CD14-positive monocyte (primary cell): ENCODE measurements around the gene ST7. TPM values are rescaled to one million over a fixed set of nuclear protein-coding genes. Genes with fewer than 3 reads are reported as not detected.

Experiments
- DNase-seq, 3 donors: peaks; one replicate each; pipeline ENCODE4 v3.0.0-alpha.2; 2011 to 2022
- H2AFZ ChIP-seq: 2 replicates; pipeline ENCODE4 v1.6.0; 2012; ENCODE audit warnings: mild to moderate bottlenecking, low read depth, low read length, inconsistent platforms; ENCODE audit not compliant: insufficient read depth, poor library complexity, severe bottlenecking
- H3K27ac ChIP-seq, 2 donors: 1 replicate in 1 of 2; 2 replicates in 1 of 2; pipeline ENCODE4 v1.5.1; 2012 to 2013; ENCODE audit warnings: low read length in 2 of 2, control low read depth in 1 of 2, inconsistent platforms in 1 of 2, low read depth in 1 of 2, mild to moderate bottlenecking in 1 of 2
- H3K27me3 ChIP-seq, 2 donors: one replicate each; pipeline versions ENCODE4 v1.6.0 to v1.6.1; 2011 to 2013; ENCODE audit warnings: low read length in 2 of 2; ENCODE audit not compliant: control insufficient read depth in 2 of 2, insufficient read depth in 2 of 2
- H3K36me3 ChIP-seq, 2 donors: replicated peaks in 1 of 2; 1 replicate in 1 of 2; 2 replicates in 1 of 2; pipeline versions ENCODE4 v1.5.1 to v1.6.1; 2012 to 2013; ENCODE audit warnings: low read length in 2 of 2, control low read depth in 1 of 2, inconsistent platforms in 1 of 2, mild to moderate bottlenecking in 1 of 2; ENCODE audit not compliant: insufficient read depth in 2 of 2, control insufficient read depth in 1 of 2
- H3K4me1 ChIP-seq, 2 donors: 1 replicate in 1 of 2; 2 replicates in 1 of 2; pipeline versions ENCODE4 v1.5.1 to v1.6.1; 2012 to 2013; ENCODE audit warnings: low read length in 2 of 2, control low read depth in 1 of 2, inconsistent platforms in 1 of 2, mild to moderate bottlenecking in 1 of 2, moderate library complexity in 1 of 2; ENCODE audit not compliant: insufficient read depth in 2 of 2, control insufficient read depth in 1 of 2
- H3K4me2 ChIP-seq: replicated peaks from 2 replicates; pipeline ENCODE3; 2012; ENCODE audit warnings: low read length, moderate library complexity, mild to moderate bottlenecking; ENCODE audit not compliant: poor library complexity, severe bottlenecking; ENCODE audit errors: extremely low read depth
- H3K4me3 ChIP-seq, 3 experiments: fragments of 200-600 bp in 1 of 3; sonication (generic) in 1 of 3; replicated peaks in 1 of 3; 1 replicate in 2 of 3; 2 replicates in 1 of 3; pipeline ENCODE4 v1.5.1; 2011 to 2013; ENCODE audit warnings: low read length in 3 of 3, mild to moderate bottlenecking in 3 of 3, control low read depth in 2 of 3, low read depth in 2 of 3, inconsistent platforms in 1 of 3, moderate library complexity in 1 of 3
- H3K79me2 ChIP-seq: 2 replicates; pipeline ENCODE4 v1.6.0; 2012; ENCODE audit warnings: mild to moderate bottlenecking, control low read depth, inconsistent platforms, low read length, moderate library complexity; ENCODE audit not compliant: insufficient read depth
- H3K9ac ChIP-seq: 2 replicates; pipeline ENCODE4 v1.6.0; 2017; ENCODE audit warnings: low read length, mild to moderate bottlenecking; ENCODE audit not compliant: insufficient read depth, poor library complexity, severe bottlenecking
- H3K9me3 ChIP-seq, 2 donors: replicated peaks in 1 of 2; 1 replicate in 1 of 2; 2 replicates in 1 of 2; pipeline versions ENCODE4 v1.5.1 to v1.6.1; 2012 to 2013; ENCODE audit warnings: low read length in 2 of 2, control low read depth in 1 of 2; ENCODE audit not compliant: control insufficient read depth in 1 of 2, insufficient read depth in 1 of 2
- H4K20me1 ChIP-seq: 2 replicates; pipeline ENCODE4 v1.6.0; 2012; ENCODE audit warnings: mild to moderate bottlenecking, low read length, control low read depth, moderate library complexity; ENCODE audit not compliant: insufficient read depth
- H3K27ac Mint-ChIP-seq, 7 donors: one replicate each; pipeline ENCODE4 v1.8.0; 2020; ENCODE audit warnings: mild to moderate bottlenecking in 7 of 7, mixed read lengths in 7 of 7, moderate library complexity in 6 of 7, inconsistent platforms in 2 of 7
- H3K27me3 Mint-ChIP-seq, 3 donors: one replicate each; pipeline ENCODE4 v1.8.0; 2021 to 2022; ENCODE audit warnings: low read depth in 3 of 3, mild to moderate bottlenecking in 3 of 3, mixed read lengths in 3 of 3, moderate library complexity in 3 of 3, inconsistent platforms in 1 of 3
- H3K36me3 Mint-ChIP-seq, 2 donors: one replicate each; pipeline ENCODE4 v1.8.0; 2020; ENCODE audit warnings: mixed read lengths in 2 of 2, inconsistent platforms in 1 of 2, mild to moderate bottlenecking in 1 of 2
- H3K4me1 Mint-ChIP-seq: one replicate; pipeline ENCODE4 v1.8.0; 2020; ENCODE audit warnings: mild to moderate bottlenecking, mixed read lengths
- H3K4me3 Mint-ChIP-seq, 2 donors: one replicate each; pipeline ENCODE4 v1.8.0; 2020; ENCODE audit warnings: mild to moderate bottlenecking in 2 of 2, mixed read lengths in 2 of 2, moderate library complexity in 1 of 2
- H3K9me3 Mint-ChIP-seq, 7 donors: one replicate each; pipeline ENCODE4 v1.8.0; 2020 to 2022; ENCODE audit warnings: mixed read lengths in 7 of 7, mild to moderate bottlenecking in 6 of 7, moderate library complexity in 6 of 7, inconsistent platforms in 2 of 7
- WGBS: methylation state at CpG from one replicate; pipeline ENCODE4 v1.1.5; 2013; ENCODE audit warnings: missing lambda C conversion rate; ENCODE audit not compliant: insufficient coverage; 5-methylcytosine and 5-hydroxymethylcytosine counted together
- intact Hi-C, 2 donors: fragments of 100-400 bp; cut with micrococcal nuclease; formaldehyde crosslinking; loops; one replicate each; pipeline versions ENCODE4 v1.15.0 to v1.15.1; 2023
- polyA plus RNA-seq, 3 donors: library from polyadenylated mRNA; depleted of rRNA in 1 of 3; unstranded in 2 of 3; stranded (reverse) in 1 of 3; fragments of 300-500 nt in 2 of 3; fragments of >200 nt in 1 of 3; fragmentation: Illumina TruSeq in 2 of 3; gene quantifications; 1 replicate in 2 of 3; 2 replicates in 1 of 3; pipeline ENCODE4 v1.2.3, GENCODE V29; 2012 to 2021
- TF ChIP-seq, protein P1 (sequence below): fragments of 200-600 bp; IDR thresholded peaks from one replicate; pipeline ENCODE4 v1.8.0; 2022; ENCODE audit warnings: antibody characterized with exemption, mild to moderate bottlenecking

ST7 gene
- polyA plus RNA-seq, 3 donors, result 3.6 to 5.5 (median 4.1) TPM

- H3K4me3 Mint-ChIP-seq, result no peak overlapping the region
- no peaks in the 10 kb centered on the region for H3K36me3 ChIP-seq
- H3K9ac ChIP-seq, result no peak overlapping the region
- peaks cover 53% of the 10 kb centered on the region for H3K4me1 Mint-ChIP-seq
- peaks cover 6% of the 10 kb centered on the region for H3K79me2 ChIP-seq
- H3K36me3 Mint-ChIP-seq, result no peaks in the 10 kb centered on the region
- no peak overlapping the region for H3K27ac ChIP-seq
- H3K4me2 ChIP-seq, result no peak overlapping the region
- no peaks in the 10 kb centered on the region for H3K27me3 ChIP-seq
- no peak overlapping the region for H3K4me3 ChIP-seq
- intact Hi-C loops, result no loop called here
- peaks cover 30 to 34% of the 10 kb centered on the region in 2 donors for H3K4me1 ChIP-seq
- no peak overlapping the region for H2AFZ ChIP-seq
- peaks cover 0 to 3% (median 0%) of the 10 kb centered on the region in 7 donors for H3K9me3 Mint-ChIP-seq
- H3K27ac Mint-ChIP-seq, result no peak overlapping the region
- H3K27me3 Mint-ChIP-seq, result peaks cover 0 to 2% (median 0%) of the 10 kb centered on the region in 3 donors
- TF ChIP-seq, protein P1, sequence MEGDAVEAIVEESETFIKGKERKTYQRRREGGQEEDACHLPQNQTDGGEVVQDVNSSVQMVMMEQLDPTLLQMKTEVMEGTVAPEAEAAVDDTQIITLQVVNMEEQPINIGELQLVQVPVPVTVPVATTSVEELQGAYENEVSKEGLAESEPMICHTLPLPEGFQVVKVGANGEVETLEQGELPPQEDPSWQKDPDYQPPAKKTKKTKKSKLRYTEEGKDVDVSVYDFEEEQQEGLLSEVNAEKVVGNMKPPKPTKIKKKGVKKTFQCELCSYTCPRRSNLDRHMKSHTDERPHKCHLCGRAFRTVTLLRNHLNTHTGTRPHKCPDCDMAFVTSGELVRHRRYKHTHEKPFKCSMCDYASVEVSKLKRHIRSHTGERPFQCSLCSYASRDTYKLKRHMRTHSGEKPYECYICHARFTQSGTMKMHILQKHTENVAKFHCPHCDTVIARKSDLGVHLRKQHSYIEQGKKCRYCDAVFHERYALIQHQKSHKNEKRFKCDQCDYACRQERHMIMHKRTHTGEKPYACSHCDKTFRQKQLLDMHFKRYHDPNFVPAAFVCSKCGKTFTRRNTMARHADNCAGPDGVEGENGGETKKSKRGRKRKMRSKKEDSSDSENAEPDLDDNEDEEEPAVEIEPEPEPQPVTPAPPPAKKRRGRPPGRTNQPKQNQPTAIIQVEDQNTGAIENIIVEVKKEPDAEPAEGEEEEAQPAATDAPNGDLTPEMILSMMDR, result no peak
- DNase-seq, result no peak
- 89% methylated on average over 1 of the region's 5 CpGs for WGBS
- H4K20me1 ChIP-seq, result no peaks in the 10 kb centered on the region
- H3K9me3 ChIP-seq, result no peaks in the 10 kb centered on the region
Measured at GRCh38 chr7:117068511-117069145, 115.3 kb downstream of the ST7 start.

DNA sequence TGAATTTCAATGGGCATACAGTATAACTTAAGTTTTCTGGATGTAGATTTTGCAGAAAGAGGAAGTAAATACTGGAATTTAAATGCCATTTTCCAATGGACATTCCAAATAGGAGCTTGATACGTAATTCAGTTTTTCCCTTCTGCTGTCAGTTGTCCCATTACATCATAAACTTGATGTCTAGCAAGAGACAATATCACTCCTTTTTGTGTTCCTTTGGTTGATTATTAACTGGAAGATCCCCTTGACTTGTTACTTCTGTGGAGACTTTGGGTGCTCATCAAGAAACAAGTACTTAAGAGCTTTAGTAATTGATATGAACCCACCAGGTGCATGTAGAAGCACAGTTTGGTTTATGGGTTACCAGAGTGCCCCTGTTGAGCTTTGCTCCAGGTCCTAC is 116.1 kb downstream of the ST7 start:
- Mint-ChIP-seq H3K27me3 (peaks cover 0 to 2% (median 0%) of the 10 kb centered on the region in 3 donors), H3K36me3 (no peaks in the 10 kb centered on the region), H3K4me3 (no peak overlapping the region), H3K27ac (no peak overlapping the region), H3K9me3 (peaks cover 0 to 3% (median 0%) of the 10 kb centered on the region in 7 donors), H3K4me1 (peaks cover 54% of the 10 kb centered on the region)
- no peak overlapping the region for H3K4me2 ChIP-seq
- no peaks in the 10 kb centered on the region for H3K36me3 ChIP-seq
- H3K9me3 ChIP-seq, result no peaks in the 10 kb centered on the region
- peaks cover 30 to 34% of the 10 kb centered on the region in 2 donors for H3K4me1 ChIP-seq
- no peaks in the 10 kb centered on the region for H3K27me3 ChIP-seq
- H3K4me3 ChIP-seq, result no peak overlapping the region
- H3K79me2 ChIP-seq, result peaks cover 6% of the 10 kb centered on the region
- no peak overlapping the region for H3K27ac ChIP-seq
- no peak overlapping the region for H3K9ac ChIP-seq
- no peak for DNase-seq
- no peaks in the 10 kb centered on the region for H4K20me1 ChIP-seq
- WGBS, result no CpG with 5 or more reads among the region's 1 CpG
- intact Hi-C loops, result no loop called here
- no peak overlapping the region for H2AFZ ChIP-seq
- TF ChIP-seq, protein P1, result no peak
